HG02623 (cell line): ENCODE data around the gene FIBCD1.

ENCODE experiments used
- ATAC-seq: cut with Tn5 transposase; IDR thresholded peaks from one replicate; pipeline ENCODE4 v1.9.1; 2021; ENCODE audit warnings: moderate library complexity; ENCODE audit not compliant: unreplicated experiment

Gene FIBCD1

DNA sequence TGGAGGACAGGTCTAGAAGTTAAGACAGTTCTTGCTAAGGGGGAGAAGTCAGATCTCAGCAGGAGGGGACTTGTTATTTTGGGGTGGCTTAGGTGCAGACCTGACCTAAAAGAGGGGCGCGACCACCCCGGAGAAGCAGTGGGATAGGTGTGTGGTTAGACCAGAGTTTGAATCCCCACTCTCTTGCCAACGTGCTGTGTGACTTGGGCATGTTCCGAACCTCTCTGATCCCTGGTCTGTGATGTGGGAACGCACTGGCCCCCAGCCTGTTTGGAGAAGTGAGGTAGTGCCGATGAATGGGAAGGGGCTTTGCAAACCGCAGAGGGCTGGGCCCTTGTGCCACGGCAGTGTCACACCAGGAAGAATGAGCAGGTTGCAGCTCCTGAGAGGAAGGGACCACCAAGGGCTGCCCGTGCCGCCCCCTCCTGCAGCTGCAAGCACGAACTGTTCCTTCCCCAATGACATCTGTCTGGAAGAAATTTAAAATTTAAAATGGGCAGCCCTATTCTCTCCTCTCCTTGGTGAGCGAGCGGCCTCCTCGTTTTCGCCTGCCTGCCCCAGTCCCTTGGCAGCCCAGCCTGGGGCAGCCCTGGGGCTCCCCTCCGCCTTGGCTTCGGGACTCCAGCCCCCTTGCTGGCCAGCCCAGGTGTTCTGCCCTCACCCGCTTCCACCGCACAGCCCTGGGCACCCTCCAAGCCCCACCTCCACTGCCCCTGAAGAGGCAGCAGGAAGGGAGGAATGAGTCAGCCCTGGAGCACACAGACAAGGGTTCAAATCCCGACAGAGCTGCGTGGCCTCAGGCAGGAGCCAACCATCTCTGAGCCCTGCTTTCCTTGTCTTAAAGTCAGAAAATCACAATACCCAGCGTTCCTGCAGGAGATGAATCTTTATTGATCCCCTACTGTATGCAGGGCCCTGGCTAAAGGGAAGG is 1.6 kb downstream of the FIBCD1 start:
- no peak for ATAC-seq

DNA sequence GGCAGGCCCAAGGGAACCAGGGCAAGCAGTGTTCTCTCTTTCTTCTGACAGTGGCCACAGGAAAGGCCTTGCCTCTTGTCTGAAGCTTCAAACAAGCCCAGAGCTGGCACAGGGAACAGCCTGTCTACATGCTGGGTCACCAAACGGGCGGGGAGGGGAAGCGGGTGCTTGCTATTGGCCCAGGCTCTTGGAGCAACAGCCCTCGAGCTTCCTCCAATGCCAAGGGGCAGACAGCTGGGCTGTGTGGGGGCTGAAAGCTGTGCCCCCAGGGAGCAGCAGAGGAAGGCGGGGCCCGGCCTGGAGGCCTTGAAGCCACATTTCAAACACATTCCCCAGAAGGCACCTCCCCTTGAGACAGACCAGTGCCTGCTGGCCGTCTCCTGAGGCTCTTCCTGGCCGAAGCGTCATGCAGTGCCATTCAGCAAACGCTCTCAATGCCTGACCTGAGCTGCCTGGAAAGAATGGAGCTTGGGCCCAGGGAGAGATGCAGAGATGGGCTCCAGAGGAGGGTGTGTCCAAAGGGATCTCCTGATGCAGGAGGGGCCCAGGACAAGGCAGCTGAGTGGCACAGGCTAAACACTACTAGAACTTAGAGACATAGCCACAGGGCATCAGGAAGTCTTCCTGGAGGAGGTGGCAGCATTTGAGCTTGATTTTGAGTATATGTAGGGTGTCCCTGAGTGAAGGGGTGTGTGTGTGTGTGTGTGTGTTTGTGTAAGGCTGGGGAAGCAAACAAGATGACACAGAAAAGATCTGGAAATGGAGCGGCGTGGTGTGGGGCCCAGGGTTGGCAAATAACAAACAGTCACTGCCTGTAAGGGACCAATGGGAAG is 2.5 kb downstream of the FIBCD1 start:
- ATAC-seq, result no peak

DNA sequence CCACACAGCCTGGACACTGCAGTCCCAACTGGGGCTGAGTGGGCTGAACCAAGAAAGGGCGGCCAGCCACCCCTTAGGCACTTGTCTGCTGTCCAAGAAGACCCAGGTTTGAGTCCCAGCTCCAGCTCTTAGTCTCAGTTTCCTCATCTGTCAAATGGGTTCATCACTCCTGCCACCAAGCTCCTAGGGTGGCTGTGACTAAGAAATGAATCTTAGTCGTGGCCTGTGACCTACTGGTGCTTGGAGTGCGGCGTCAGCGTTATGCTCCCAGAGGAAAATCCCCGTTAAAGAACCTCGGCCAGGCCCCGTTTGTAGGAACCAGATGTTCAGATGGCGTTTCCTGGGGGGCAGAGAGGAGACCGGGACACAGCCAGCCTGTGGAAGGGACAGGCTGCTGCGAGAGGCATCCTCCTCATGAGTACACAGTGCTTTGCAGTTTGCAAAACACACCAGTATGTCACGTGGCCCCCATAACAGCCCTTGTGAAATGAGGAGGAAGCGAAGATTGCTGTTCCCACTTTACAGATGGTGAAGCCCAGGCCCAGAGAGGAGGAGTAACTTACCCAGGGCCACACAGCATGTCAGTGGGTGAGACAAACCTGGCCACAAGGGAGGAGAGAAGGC is 3.3 kb downstream of the FIBCD1 start:
- ATAC-seq, result no peak

DNA sequence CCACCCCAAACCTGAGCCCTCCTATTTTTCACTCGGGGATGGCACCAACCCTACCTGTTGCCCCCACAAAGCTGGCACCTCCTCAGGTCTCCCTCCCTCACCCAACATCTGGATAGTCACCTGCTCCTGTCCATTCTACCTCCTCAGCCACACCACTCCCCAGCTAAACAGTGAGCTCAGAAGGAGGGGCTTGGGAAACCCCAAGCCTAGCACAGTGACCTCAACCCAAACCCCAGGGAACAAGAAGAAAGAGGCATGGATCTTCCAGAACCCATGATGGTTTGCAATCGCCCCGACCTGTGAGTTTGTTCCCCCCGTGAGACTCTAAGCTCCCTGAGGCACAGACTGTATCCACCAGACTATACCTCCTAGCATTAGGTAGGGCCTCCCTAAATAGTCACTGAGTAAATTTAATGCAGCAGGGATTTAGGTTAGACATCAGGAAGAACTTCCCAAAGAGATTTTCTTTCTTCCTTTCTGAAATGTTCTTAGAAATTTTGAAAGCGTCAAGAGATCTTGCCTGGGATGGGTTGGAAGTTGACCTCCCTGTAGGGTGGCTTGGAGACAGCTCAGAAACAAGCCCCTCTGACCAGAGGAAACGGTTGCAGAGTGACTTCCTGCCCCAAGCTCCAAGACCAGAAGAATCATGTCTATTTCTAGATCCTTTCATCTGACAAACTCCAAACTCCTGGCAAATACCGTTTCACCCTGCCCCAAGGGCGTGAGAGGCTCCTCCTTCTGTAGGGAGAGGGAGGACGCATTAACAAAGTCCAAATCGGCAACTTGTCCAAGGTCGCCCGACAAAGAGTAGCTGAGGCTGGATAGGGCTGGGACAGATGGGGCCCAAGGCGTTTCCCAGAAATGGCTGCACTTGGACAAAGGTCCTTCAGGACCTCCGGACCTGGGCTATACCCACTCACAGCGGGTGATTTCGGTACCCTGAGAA is 4.1 kb downstream of the FIBCD1 start:
- ATAC-seq, result no peak

DNA sequence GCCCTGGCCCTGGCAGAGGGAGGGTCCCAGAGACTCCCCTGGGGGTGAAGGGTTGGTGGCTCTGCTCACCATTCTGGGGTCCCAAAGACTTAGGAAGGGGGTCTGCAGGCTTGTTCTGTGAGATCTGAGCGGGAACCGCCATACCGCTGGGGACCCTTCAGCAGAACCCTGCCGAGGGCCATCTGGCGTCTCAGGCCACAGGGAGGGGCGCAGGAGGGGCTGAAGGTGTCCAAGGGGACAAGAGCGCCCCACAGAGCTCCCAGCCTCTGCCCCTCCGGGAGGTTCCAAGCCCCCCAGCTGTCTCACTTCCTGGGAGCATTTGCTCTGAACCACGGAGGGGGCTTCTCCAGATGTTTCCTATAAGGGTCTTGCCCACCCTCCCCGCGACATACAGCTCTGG is 4.8 kb downstream of the FIBCD1 start:
- no peak for ATAC-seq

DNA sequence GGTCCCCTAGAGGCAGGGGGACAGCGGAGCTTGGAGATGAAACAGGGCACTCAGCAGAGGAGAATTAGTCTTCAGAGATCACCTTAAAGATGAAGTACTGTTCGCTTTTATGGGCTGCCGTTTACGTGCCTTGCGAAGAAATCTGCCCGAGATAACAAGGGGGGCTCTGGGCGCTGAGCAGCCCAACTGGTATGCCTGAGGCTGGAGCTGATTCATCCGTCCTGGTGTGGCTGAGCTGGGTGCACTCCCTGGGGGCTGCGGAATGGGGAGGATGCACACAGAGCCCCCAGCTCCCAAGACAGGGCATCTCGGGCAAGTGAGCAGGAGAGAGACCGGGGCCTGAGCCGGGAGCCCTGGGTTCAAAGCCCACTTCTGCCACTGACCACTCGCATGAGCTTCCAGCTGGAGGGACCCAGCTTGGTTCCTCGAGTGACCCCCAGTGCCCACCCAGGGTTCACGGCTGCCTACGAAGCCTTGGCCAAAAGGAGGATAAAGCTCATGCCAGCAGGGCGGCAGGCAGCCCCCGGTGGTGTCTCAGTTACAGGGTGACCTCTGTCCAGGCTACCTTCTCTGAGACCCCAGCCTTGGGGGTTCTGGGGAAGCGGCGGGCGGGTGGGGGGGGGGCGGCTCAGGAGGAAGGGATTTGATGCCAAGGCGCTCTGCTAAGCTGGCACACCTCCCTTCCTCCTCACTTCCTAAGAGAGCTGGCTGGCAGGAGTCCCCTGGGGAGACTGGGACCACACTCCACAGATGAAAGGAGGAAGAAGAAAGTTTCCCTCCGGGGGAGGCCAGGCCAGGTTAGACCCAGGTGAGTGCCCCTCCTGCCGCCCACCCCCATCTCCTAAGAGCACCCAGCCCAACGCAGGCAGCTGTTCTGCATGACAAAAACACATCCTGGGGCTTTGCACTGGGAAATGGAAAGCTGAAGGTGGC is 5.7 kb downstream of the FIBCD1 start:
- no peak for ATAC-seq

DNA sequence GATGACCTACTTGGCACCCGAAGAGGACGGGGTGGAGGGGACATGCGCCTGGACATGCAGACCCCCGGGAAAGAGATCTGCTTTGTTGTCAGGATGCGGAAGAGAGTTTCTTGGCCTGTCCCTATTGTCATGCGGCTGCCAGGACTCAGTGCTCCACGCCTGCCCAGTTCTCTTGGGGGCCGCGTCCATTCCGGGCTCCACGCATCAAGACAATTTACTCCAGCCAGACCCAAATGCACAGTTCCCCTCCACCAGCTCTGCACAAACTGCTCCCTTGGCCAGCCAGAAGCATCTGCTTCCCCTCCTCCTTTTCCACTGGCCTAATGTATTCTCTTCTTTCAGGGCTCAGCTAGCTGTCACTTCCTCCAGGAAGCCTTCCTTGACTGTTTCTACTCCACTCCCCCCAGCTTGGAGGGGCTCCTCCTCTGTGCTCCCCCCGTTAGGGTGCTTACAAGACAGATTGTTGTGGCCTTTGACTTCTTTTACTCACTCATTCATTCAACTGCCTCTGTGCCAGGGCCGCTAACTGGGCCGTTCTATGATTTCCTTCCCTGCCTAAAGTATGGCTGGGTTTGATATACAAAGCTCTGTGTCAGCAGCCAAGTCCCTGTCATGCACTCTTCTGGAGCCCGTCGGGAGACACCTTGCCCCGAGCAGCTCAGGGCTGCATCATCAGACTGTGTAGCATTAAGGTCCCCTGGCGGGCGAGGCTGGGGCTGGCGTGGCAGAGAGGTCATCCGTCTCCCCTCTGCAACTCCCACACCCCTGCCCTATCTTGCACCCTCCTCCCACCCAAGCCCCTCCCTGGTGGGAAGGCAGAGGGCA is 6.6 kb downstream of the FIBCD1 start:
- ATAC-seq, result no peak

DNA sequence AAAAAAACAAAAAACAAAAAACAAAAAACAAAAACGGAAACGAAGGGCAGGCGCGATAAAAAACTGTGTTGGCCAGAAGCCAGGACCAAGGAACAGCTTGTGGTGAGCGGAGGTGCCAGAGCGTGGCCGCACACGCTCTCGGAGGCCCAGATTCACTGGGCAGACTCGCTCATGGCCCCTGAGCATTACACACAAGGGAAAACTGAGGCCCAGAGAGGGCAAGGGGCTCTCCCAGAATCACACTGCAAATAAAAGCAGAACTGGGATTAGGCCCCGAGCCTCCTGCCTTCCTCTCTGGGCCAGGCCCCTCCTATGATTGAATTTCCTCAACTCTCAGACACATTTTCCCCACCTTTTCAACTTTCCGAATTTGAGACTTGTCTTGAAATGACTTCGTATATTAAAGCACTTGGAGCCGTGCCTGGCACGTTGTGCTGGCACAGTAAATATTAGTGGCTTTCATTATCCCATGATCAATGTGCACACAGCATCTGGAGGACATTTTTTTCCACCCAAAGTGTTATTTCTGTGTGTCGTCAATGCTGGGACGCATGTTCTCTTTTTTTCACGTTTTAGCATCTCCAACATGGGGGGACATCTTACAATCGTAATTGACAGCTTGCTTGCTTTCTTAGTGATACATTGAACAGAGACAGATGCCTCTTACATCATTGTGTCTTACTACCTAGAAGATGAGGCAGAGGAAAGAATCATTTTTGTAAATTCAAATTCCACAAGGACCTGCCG is 7.4 kb downstream of the FIBCD1 start:
- no peak for ATAC-seq

DNA sequence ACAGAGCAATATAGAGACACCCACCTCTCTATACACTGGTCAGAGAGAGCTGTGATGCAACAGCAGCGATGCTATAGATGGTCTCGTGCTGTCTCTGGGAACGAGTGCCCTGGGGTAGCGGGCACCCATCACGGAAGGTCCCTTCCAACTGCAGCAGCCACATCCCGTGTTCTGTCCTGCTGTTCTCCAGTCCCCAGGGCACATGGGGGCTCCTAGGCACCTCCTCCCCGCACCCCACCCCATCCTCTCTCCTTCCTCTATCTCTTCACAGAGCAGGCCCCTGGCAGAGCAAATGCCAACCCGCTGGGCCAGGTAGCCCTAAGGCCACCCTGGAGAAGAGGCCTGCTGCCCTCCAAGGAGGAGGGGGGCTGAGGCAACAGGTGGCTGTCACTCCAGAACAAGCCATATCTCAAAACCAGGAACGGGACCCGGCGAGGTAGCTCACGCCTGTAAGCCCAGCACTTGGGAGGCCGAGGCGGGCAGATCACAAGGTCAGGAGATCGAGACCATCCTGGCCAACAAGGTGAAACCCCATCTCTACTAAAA is 8.2 kb downstream of the FIBCD1 start:
- no peak for ATAC-seq

DNA sequence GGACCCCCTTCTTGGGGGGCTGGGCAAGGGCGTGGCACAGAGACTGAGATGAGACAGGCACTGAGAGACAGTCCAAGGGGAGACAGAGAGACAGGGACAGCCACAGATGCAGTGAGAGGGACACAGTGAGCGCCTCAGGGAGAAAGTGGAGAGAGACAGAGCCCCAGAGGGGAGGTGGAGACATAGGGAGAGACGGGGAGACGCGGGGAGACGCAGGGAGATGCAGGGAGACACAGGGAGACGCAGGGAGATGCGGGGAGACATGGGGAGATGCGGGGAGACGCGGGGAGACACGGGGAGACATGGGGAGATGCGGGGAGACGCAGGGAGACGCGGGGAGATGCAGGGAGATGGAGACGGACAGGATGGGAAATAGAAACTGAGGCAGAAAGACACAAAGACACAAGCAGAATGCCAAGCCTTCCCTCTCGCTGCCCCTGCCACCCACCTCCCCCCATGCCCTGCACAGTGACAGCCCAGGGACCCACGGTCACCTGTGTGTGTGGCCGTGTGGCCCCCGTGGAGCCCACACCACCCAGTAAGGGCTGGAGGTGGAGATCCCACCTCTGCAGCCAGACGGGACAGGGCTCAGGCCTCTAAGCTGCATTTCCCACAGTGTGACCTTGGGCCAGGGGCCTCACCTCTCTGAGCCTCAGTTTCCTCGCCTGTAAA is 8.8 kb downstream of the FIBCD1 start:
- ATAC-seq, result no peak

DNA sequence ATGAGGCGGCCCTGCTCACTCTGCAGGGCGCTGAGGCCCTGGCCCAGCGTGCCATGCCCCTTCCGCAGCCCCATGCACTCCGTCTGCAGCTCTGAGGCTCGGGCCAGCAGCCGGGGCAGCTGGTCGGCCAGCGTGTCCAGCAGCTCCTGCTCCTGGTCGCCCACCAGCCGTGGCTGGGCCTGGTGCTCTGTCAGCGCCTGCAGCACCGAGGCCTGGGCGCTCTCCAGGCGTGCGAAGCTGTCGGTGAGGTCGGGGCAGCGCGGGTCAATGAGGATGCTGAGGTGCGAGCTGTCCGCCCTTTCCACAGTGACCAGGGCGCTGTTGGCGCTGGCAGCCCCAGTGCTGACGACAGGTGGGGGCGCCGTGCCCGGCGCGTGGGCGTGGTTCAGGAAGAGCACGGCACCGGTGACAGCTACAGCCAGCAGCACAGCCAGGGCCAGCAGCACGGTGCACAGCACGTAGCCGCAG is 9.4 kb downstream of the FIBCD1 start:
- no peak for ATAC-seq

DNA sequence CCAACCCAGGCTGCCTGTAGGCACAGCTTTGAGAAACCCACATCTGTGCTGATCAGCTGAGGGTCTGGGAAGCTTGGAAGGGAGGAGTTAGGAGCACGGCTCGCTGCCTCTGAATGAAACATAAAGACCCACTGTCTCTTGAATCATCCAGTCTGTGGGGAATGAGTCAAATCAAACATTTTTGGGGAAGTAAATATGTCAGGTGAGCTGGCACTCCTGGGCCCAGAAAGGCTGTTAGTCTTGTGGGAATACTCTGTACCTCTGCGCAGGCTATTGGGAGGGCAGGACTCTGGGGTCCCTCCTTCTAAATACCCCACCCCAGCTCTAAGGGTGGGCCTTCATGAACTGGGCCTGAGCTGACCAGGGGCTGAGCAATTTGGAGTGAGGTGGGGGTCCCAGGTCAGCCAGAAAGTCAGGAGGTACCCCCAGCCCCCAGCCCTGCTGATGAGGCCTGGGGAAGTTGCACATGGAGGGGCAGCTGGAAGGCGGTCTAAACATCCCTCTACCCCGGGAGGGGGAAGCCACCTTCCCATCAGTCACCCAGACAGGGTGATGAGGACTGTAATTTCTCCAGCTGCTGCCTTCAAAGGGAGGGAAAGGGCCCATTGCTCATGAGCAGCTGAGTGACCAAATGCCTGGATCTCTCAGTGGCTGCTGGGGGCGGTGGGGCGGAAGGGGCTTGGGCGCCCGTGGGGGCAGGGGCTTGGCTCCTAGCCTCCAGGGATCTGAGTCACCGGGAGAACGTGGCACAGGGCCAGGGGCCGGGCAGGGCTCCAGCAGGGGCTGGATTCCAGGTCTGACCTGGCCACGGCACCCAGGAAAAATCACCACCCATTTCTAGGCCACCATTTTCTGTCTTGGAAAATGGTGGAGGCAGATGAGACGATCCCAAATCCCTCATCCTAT is 10.8 kb downstream of the FIBCD1 start:
- ATAC-seq, result no peak

DNA sequence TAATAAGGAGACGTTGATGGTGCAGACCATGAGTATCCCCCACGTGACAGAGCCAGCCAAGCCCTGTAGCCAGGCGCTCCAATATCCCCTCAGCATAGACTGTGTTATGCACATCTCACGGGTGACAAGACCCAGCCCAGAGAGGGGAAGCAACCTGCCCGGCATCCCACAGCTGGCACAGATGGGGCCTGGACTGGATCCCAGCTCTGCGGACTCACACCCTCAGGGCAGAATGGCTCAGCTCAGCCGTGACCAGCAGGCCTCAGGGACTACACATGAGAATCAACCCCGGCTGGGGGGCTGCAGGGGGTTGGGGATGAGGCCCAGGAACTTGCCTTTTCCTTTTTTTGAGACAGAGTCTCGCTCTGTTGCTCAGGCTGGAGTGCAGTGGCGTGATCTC is 11.7 kb downstream of the FIBCD1 start:
- ATAC-seq, result no peak

DNA sequence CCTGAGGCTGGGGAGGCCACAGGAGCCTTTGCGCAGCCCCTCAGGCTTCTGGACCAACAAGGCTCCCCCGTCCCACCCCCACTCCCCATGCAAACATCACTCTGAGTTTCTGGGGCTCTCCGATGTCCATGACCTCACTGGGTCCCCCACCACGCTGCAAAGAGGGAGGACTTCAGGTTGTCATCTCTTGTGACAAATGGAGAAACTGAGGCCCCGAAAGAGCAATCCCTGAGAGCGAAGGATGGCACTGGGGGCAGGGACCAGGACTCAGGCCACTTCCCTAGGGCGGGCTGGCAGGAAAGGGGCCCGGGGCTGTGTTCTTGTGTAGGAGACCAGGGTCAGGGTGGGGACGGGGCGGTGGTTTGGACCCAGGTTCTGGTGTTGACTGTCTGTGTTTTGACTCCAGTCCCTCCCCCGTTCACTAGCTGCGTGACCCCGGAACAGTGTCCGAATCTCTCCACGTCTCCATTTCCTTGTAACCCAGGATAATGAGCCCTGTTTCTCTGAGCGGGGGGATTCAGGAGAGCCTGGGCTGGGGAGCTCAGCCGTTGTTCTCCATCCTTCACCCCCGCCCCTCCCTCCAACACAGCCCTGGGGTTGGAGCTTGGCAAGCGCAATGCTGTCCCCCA is 13.9 kb downstream of the FIBCD1 start:
- ATAC-seq, result no peak

DNA sequence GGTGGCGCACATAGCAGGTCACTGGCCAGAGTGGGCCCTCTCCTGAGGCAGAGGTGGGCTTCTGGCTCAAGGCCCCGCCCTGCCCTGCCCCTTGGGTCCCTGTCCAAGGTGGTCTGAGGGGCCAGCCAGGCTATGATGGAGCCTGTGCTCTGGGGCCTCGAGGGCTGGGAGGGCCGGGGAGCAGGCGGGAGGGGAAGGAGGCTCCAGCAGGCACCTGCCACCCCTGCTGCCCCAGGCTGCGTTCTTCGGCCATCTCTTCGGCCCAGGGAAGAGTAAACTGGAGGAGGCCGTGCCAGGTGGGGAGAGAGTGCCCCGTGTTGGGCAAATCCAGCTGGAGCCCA is 14.6 kb downstream of the FIBCD1 start:
- ATAC-seq, result no peak
